K562 (cell line): ENCODE measurements around the gene NRXN3. TPM values are rescaled to one million over a fixed set of nuclear protein-coding genes. Genes with fewer than 3 reads are reported as not detected.

Experiments
- ATAC-seq: fragments of 200-7000 bp; cut with Tn5 transposase; 3 replicates; pipeline ENCODE4 v1.9.1; 2020; ENCODE audit warnings: moderate library complexity
- BruUV-seq: library from RNA; stranded (reverse); fragments of 400-500 nt; replicated peaks from 2 replicates; lab custom pipeline; 2021; lab: Mats Ljungman, UMichigan
- CTCF ChIA-PET: fragments of 300-600 bp; formaldehyde crosslinking; extraction: SDS; loops from one replicate; lab custom pipeline; 2021; ENCODE audit warnings: low intra/inter-chr PET ratio; lab: Yijun Ruan, JAX
- POLR2A ChIA-PET: fragments of 300-600, 350-650 bp; sonication (Branson Sonifier 250); formaldehyde crosslinking; extraction: SDS; loops from one replicate; lab custom pipeline; 2021; ENCODE audit warnings: antibody characterized with exemption, inconsistent platforms; lab: Yijun Ruan, JAX
- DNase-seq, 4 experiments: peaks; one replicate each; pipeline versions ENCODE4 v3.0.0 to v3.0.0-alpha.2; 2011 to 2018; ENCODE audit warnings: low spot score in 3 of 4, mixed read lengths in 3 of 4; ENCODE audit errors: extremely low read depth in 1 of 4
- FAIRE-seq: peaks from 2 replicates; lab custom pipeline; 2011; peaks lifted over from hg19 to GRCh38; lab: Jason Lieb, UNC
- H2AFZ ChIP-seq: 2 replicates; pipeline ENCODE4 v1.6.0; 2011; ENCODE audit warnings: low read depth, low read length, control low read depth, inconsistent platforms
- H3K27ac ChIP-seq: fragments of 200-600 bp; 3 replicates; pipeline ENCODE4 v1.8.0; 2011; ENCODE audit warnings: low read depth, mild to moderate bottlenecking, control low read depth, inconsistent platforms, low read length, moderate library complexity, mixed read lengths; ENCODE audit errors: extremely low read depth
- H3K27me3 ChIP-seq, 2 experiments: fragments of 300-600 bp in 1 of 2; 2 replicates in 1 of 2; 3 replicates in 1 of 2; pipeline versions ENCODE4 v1.6.0 to v1.8.0; 2011; ENCODE audit warnings: inconsistent platforms in 2 of 2, low read length in 2 of 2, mild to moderate bottlenecking in 1 of 2, mixed read lengths in 1 of 2, moderate library complexity in 1 of 2; ENCODE audit not compliant: control insufficient read depth in 2 of 2, insufficient read depth in 2 of 2
- H3K36me3 ChIP-seq: fragments of 300-600 bp; 3 replicates; pipeline ENCODE4 v1.8.0; 2011; ENCODE audit warnings: mild to moderate bottlenecking, low read length, inconsistent platforms; ENCODE audit not compliant: control insufficient read depth, insufficient read depth
- H3K4me1 ChIP-seq, 2 experiments: fragments of 200-600 bp in 1 of 2; replicated peaks in 1 of 2; 2 replicates in 1 of 2; 3 replicates in 1 of 2; pipeline versions ENCODE4 v1.5.1 to v1.8.0; 2011; ENCODE audit warnings: inconsistent platforms in 2 of 2, low read length in 2 of 2, mild to moderate bottlenecking in 1 of 2, mixed read lengths in 1 of 2, moderate library complexity in 1 of 2; ENCODE audit not compliant: control insufficient read depth in 2 of 2, insufficient read depth in 2 of 2
- H3K4me2 ChIP-seq: 2 replicates; pipeline ENCODE4 v1.6.1; 2011; ENCODE audit warnings: low read length, control low read depth, inconsistent platforms, mixed read lengths; ENCODE audit not compliant: insufficient read depth
- H3K4me3 ChIP-seq: fragments of 200-600 bp; sonication (generic), shearing (Covaris generic); 2 replicates; pipeline ENCODE4 v1.5.1; 2016; ENCODE audit warnings: control low read depth, inconsistent platforms
- H3K79me2 ChIP-seq: fragments of 200-600 bp; 3 replicates; pipeline ENCODE4 v1.8.0; 2011; ENCODE audit warnings: low read length, inconsistent platforms; ENCODE audit not compliant: control insufficient read depth, insufficient read depth
- H3K9ac ChIP-seq, 2 experiments: 2 replicates each; pipeline versions ENCODE4 v1.6.0 to v1.6.1; 2011; ENCODE audit warnings: low read depth in 2 of 2, low read length in 2 of 2, control low read depth in 1 of 2, inconsistent platforms in 1 of 2, mild to moderate bottlenecking in 1 of 2, mixed read lengths in 1 of 2; ENCODE audit not compliant: insufficient read depth in 1 of 2
- H3K9me1 ChIP-seq: one replicate; pipeline ENCODE4 v1.6.0; 2011; ENCODE audit warnings: inconsistent platforms, mild to moderate bottlenecking, low read length, moderate library complexity; ENCODE audit not compliant: control insufficient read depth, insufficient read depth
- H3K9me3 ChIP-seq: replicated peaks from 2 replicates; pipeline ENCODE4 v1.5.1; 2011; ENCODE audit warnings: low read depth, low read length, inconsistent platforms; ENCODE audit not compliant: control insufficient read depth, insufficient read depth
- H4K20me1 ChIP-seq: replicated peaks from 2 replicates; pipeline ENCODE4 v1.6.1; 2011; ENCODE audit warnings: low read length, inconsistent platforms, mixed read lengths; ENCODE audit not compliant: control insufficient read depth, insufficient read depth
- ETV6 ChIP-seq, 3 experiments: fragments of 150-350 bp in 1 of 3; sonication (generic) in 1 of 3; formaldehyde crosslinking in 1 of 3; IDR thresholded peaks; 2 replicates each; pipeline versions ENCODE4 v1.6.1 to v1.8.0; 2014 to 2022; ENCODE audit warnings: borderline replicate concordance in 2 of 3, low read depth in 2 of 3, antibody characterized with exemption in 1 of 3, low read length in 1 of 3, mild to moderate bottlenecking in 1 of 3, missing genetic modification reagents in 1 of 3
- RUNX1 ChIP-seq: sonication (generic); IDR thresholded peaks from 2 replicates; pipeline ENCODE4 v1.6.1; 2016; ENCODE audit warnings: antibody characterized with exemption, low read depth
- THAP7 ChIP-seq: fragments of 250-450 bp; sonication (Bioruptor Pico); IDR thresholded peaks from 2 replicates; pipeline ENCODE4 v1.5.0; 2021
- TRIM24 ChIP-seq, 2 experiments: fragments of 450-650 bp; IDR thresholded peaks; 2 replicates each; pipeline ENCODE4 v1.6.1; 2016
- ZNF121 ChIP-seq: sonication (generic); formaldehyde crosslinking; conservative IDR thresholded peaks from 2 replicates; pipeline ENCODE4 v1.8.0; 2022; ENCODE audit warnings: missing genetic modification reagents
- ZNF184 ChIP-seq: sonication (generic); formaldehyde crosslinking; IDR thresholded peaks from 2 replicates; pipeline ENCODE4 v1.5.0; 2020; ENCODE audit warnings: missing genetic modification reagents
- WGBS: fragments of 100-300 bp; shearing (Covaris generic); methylation state at CpG from one replicate; pipeline ENCODE4 v1.1.6; 2016; ENCODE audit warnings: low coverage, mixed read lengths; ENCODE audit not compliant: insufficient coverage; ENCODE audit errors: missing lambda C conversion rate; 5-methylcytosine and 5-hydroxymethylcytosine counted together
- in situ Hi-C: fragments of 300-500 bp; cut with MboI; formaldehyde crosslinking; loops from 4 replicates; pipeline ENCODE4 v1.15.0; 2018; ENCODE audit warnings: inconsistent platforms, mixed read lengths
- intact Hi-C: fragments of 100-400 bp; cut with micrococcal nuclease; formaldehyde crosslinking; loops from 2 replicates; pipeline ENCODE4 v1.14.2; 2022
- polyA plus RNA-seq, 8 experiments: library from polyadenylated mRNA; depleted of rRNA in 4 of 8; stranded (reverse) in 5 of 8; unstranded in 3 of 8; fragments of >200 nt; fragmentation: Nextera tagmentation in 2 of 8; fragmentation: Illumina TruSeq in 1 of 8; extraction: Ambion mirVana in 2 of 8; extraction: Trizol in 1 of 8; gene quantifications; 2 replicates each; pipeline versions ENCODE4 v1.2.1 to v1.2.3, GENCODE V29; 2011 to 2014; ENCODE audit warnings: inconsistent platforms in 1 of 8, missing spikeins in 1 of 8
- total RNA-seq, 7 experiments: library from RNA; depleted of rRNA in 6 of 7; stranded (reverse); fragments of >200 nt in 6 of 7; fragmentation: Illumina TruSeq in 2 of 7; extraction: Trizol in 2 of 7; gene quantifications; 2 replicates each; pipeline versions ENCODE4 v1.2.1 to v1.2.3, GENCODE V29; 2011 to 2021; ENCODE audit warnings: low replicate concordance in 1 of 7

NRXN3 gene
- total and polyA plus RNA-seq, 9 of the 15 experiments (the other 6 are each of a cell fraction or from before 2014, with no cell fraction given): 0.09 TPM; not detected in 8

DNA sequence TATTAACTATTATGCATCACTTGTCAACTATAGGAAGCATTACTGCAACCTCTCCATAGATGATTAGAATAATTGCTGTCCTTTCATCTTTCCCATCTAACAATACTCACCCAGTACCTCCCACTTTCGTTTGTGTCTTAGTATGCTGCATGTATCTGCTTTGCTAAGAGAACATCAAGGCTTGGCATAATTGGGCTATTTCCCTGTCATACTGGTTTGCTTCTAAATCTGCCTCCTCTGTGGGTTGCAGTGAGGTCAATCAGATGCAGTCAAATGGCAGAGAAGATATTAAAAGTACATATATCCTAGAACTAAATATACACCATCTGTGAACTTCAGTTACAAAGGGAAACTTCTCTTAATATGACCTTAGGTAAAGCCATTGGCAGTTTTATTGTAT, 1330.3 kb downstream of the NRXN3 start:
- no TSS peak for BruUV-seq
- ChIA-PET CTCF (no interaction called here), POLR2A (no interaction called here)
- no peaks in the 10 kb centered on the region for H4K20me1 ChIP-seq
- no peaks in the 10 kb centered on the region for H3K27me3 ChIP-seq
- H3K9ac ChIP-seq: no peak overlapping the region
- intact Hi-C loops (no loop called here), in situ Hi-C loops (no loop called here)
- no peak overlapping the region for H3K4me3 ChIP-seq
- H3K79me2 ChIP-seq: no peaks in the 10 kb centered on the region
- TF ChIP-seq THAP7 (CRISPR knock-in tag) (no peak), ZNF121 (no peak), ZNF184 (CRISPR knock-in tag) (no peak), TRIM24 (IDR thresholded peaks at IDR 0.05) (no peak), RUNX1 (no peak), ETV6 (IDR thresholded peaks at IDR 0.05; ENCODE audit: borderline replicate concordance in 1 of 2, low read depth in 2 of 2, low read length in 1 of 2) (no peak), ETV6 (CRISPR knock-in tag; IDR thresholded peaks at IDR 0.05; ENCODE audit: borderline replicate concordance) (no peak)
- no peak for ATAC-seq
- H3K27ac ChIP-seq: no peak overlapping the region
- no peaks in the 10 kb centered on the region for H3K9me1 ChIP-seq
- DNase-seq: no peak
- H3K4me2 ChIP-seq: no peak overlapping the region
- no peak for FAIRE-seq
- 0% methylated on average over 1 of the region's 1 CpG for WGBS
- H2AFZ ChIP-seq: no peak overlapping the region
- H3K36me3 ChIP-seq: no peaks in the 10 kb centered on the region
- no peaks in the 10 kb centered on the region for H3K4me1 ChIP-seq
- H3K9me3 ChIP-seq: no peaks in the 10 kb centered on the region
